Measurements from ENCODE around the gene OGA. TPM values are rescaled to one million over a fixed set of nuclear protein-coding genes. Genes with fewer than 3 reads are reported as not detected.

Gene OGA
- total and polyA plus RNA-seq, 2 experiments from 2014 or later, result 42.5 to 78.0 TPM

DNA sequence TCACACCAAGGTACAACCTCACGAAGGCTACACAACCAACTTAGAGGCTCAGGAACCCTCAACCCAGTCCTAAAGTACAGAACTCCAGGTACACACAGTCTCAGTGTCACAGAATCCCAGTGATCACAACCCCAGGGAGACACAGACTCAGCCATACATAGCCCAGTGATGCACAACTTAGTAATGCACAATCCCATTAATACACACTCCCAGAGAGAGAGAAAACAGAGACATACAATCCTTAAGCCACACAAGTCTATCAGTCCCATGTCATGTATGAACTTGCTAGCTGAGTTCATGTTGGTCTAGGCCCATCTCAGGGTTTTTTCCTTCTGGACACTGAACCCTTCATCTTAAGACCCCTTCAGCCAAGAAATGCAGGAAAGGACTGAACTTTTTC lies 20.8 kb upstream of the OGA start:
- in situ Hi-C loops (cut with MboI), result no loop called here
- TF ChIP-seq EZH2phosphoT487 (IDR thresholded peaks at IDR 0.05; ENCODE audit: insufficient read depth, low read depth) (no peak), EZH2 (IDR thresholded peaks at IDR 0.05; ENCODE audit: insufficient read depth, poor library complexity, severe bottlenecking) (no peak)
- Histone ChIP-seq H3F3A (ENCODE audit: insufficient read depth) (no peaks in the 10 kb centered on the region), H3K4me3 (no peak overlapping the region), H3K27ac (no peak overlapping the region), H3K36me3 (ENCODE audit: low read depth) (no peaks in the 10 kb centered on the region), H3K9me2 (ENCODE audit: insufficient read depth) (no peaks in the 10 kb centered on the region), H3K79me2 (ENCODE audit: insufficient read depth) (no peaks in the 10 kb centered on the region), H3K9ac (no peak overlapping the region), H3K9me3 (ENCODE audit: low read depth) (no peaks in the 10 kb centered on the region), H3K27me3 (replicated peaks; ENCODE audit: insufficient read depth) (no peaks in the 10 kb centered on the region), H3K4me1 (ENCODE audit: insufficient read depth) (no peaks in the 10 kb centered on the region), H3K4me2 (ENCODE audit: unreplicated experiment) (no peak overlapping the region), H4K20me1 (ENCODE audit: insufficient read depth) (no peaks in the 10 kb centered on the region), H2AFZ (no peak overlapping the region)
- DNase-seq, result no peak
- 88 to 100% methylated on average over 1 of the region's 1 CpG for WGBS, 2 experiments (ENCODE audit: low coverage in 1 of 2, low lambda C conversion rate in 2 of 2, missing lambda C conversion rate in 2 of 2)

DNA sequence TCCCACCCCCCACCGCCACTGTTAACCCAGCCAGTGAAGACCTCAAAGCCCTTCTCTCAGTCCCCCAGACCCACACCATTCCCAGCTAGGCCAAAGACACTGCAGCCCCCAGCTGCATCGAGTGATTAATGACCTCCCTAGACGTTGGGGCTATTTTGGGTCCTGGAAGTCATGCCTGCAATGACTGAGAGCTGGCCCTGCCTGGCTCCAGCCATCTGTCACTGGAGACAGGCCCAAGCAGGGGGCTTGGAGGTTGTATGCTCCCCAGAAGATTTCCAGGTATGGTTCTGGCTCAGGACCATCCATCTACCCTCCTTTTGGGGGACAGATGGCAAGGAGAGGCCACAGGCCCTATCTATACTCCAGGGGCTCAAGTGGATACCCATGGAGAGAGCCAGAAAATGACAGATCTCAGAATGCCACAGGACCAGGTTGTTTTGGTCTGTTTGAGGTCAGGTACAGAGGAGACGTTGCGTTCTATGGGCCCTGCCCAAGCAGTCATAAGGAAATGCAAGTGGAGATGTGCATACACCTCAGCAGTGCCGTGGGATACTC lies 20.2 kb upstream of the OGA start:
- Histone ChIP-seq H3K4me3 (no peak overlapping the region), H3K27ac (no peak overlapping the region), H3K9ac (no peak overlapping the region), H3F3A (ENCODE audit: insufficient read depth) (no peaks in the 10 kb centered on the region), H3K9me2 (ENCODE audit: insufficient read depth) (no peaks in the 10 kb centered on the region), H3K27me3 (replicated peaks; ENCODE audit: insufficient read depth) (no peaks in the 10 kb centered on the region), H2AFZ (no peak overlapping the region), H3K36me3 (ENCODE audit: low read depth) (no peaks in the 10 kb centered on the region), H3K9me3 (ENCODE audit: low read depth) (no peaks in the 10 kb centered on the region), H3K4me1 (ENCODE audit: insufficient read depth) (no peaks in the 10 kb centered on the region), H3K79me2 (ENCODE audit: insufficient read depth) (no peaks in the 10 kb centered on the region), H3K4me2 (ENCODE audit: unreplicated experiment) (no peak overlapping the region), H4K20me1 (ENCODE audit: insufficient read depth) (no peaks in the 10 kb centered on the region)
- 68 to 70% methylated on average over 6 of the region's 6 CpGs for whole genome bisulfite sequencing, 2 experiments (ENCODE audit: low coverage in 1 of 2, low lambda C conversion rate in 2 of 2, missing lambda C conversion rate in 2 of 2)
- in situ Hi-C loops (cut with MboI), result no loop called here
- TF ChIP-seq EZH2 (IDR thresholded peaks at IDR 0.05; ENCODE audit: insufficient read depth, poor library complexity, severe bottlenecking), result no peak
- TF ChIP-seq EZH2phosphoT487 (IDR thresholded peaks at IDR 0.05; ENCODE audit: insufficient read depth, low read depth), result no peak
- DNase-seq, result no peak

DNA sequence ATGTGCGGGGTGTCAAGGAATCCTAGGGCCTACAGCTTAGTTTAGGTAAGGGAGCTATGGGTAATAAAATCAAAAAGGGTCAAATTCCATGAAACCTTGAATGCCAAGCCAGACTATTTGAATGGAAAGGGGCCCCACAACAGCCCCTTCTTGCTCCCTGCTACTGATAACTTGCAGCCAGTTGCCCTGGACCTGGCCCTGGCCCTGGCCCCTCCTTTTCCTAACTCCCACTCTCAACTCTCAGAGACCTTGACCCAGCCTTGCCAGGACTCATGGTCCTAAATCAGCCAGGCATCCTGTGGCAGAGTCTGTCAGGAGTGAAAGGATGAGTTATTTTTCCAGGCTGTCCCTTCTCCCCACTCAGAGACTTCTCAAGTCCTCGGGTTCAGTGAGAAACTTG lies 19.5 kb upstream of the OGA start:
- no peak overlapping the region for H3K9ac ChIP-seq
- TF ChIP-seq EZH2 (IDR thresholded peaks at IDR 0.05; ENCODE audit: insufficient read depth, poor library complexity, severe bottlenecking), result no peak
- TF ChIP-seq EZH2phosphoT487 (IDR thresholded peaks at IDR 0.05; ENCODE audit: insufficient read depth, low read depth), result no peak
- H3K4me2 ChIP-seq (ENCODE audit: unreplicated experiment), result no peak overlapping the region
- H3K4me3 ChIP-seq, result no peak overlapping the region
- H2AFZ ChIP-seq, result no peak overlapping the region
- in situ Hi-C loops (cut with MboI), result no loop called here
- H3K27me3 ChIP-seq (replicated peaks; ENCODE audit: insufficient read depth), result no peaks in the 10 kb centered on the region
- H3K79me2 ChIP-seq (ENCODE audit: insufficient read depth), result no peaks in the 10 kb centered on the region
- H3K36me3 ChIP-seq (ENCODE audit: low read depth), result no peaks in the 10 kb centered on the region
- H3K27ac ChIP-seq, result no peak overlapping the region
- H4K20me1 ChIP-seq (ENCODE audit: insufficient read depth), result no peaks in the 10 kb centered on the region
- no peaks in the 10 kb centered on the region for H3K9me3 ChIP-seq (ENCODE audit: low read depth)
- no peak for DNase-seq
- no peaks in the 10 kb centered on the region for H3F3A ChIP-seq (ENCODE audit: insufficient read depth)
- H3K4me1 ChIP-seq (ENCODE audit: insufficient read depth), result no peaks in the 10 kb centered on the region
- H3K9me2 ChIP-seq (ENCODE audit: insufficient read depth), result no peaks in the 10 kb centered on the region
- 98 to 100% methylated on average over 2 of the region's 2 CpGs for WGBS, 2 experiments (ENCODE audit: low coverage in 1 of 2, low lambda C conversion rate in 2 of 2, missing lambda C conversion rate in 2 of 2)

DNA sequence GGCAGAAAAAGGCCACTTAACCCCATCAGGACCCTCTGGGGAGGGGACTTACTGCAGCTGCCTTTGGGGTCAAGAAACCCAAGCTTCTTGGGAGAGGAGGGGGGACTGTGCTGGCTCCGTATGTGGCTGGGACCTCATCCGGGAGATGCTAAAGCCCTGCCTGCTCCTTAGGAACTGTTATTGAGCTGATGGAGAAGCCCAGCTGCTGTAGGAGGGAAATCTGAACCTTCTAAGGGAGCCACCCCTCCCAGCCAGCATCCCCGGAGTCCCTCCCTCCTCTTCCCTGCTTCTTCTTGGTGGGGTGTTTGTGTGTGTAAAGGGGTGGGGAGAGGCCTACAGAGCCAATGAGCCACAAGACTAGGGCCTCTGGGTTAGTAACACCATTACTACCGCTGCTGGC lies 17.1 kb upstream of the OGA start:
- no peaks in the 10 kb centered on the region for H3K27me3 ChIP-seq (replicated peaks; ENCODE audit: insufficient read depth)
- no peak overlapping the region for H3K9ac ChIP-seq
- no peaks in the 10 kb centered on the region for H3K36me3 ChIP-seq (ENCODE audit: low read depth)
- H3K9me2 ChIP-seq (ENCODE audit: insufficient read depth), result no peaks in the 10 kb centered on the region
- 0 out of 2 replicates have a peak, but pooled peaks cover 10% of the 10 kb centered on the region for H3F3A ChIP-seq (ENCODE audit: insufficient read depth)
- H3K79me2 ChIP-seq (ENCODE audit: insufficient read depth), result no peaks in the 10 kb centered on the region
- DNase-seq, result no peak
- H4K20me1 ChIP-seq (ENCODE audit: insufficient read depth), result no peaks in the 10 kb centered on the region
- H3K4me2 ChIP-seq (ENCODE audit: unreplicated experiment), result no peak overlapping the region
- H2AFZ ChIP-seq, result no peak overlapping the region
- in situ Hi-C loops (cut with MboI), result no loop called here
- H3K4me3 ChIP-seq, result no peak overlapping the region
- TF ChIP-seq EZH2phosphoT487 (IDR thresholded peaks at IDR 0.05; ENCODE audit: insufficient read depth, low read depth) (no peak), EZH2 (IDR thresholded peaks at IDR 0.05; ENCODE audit: insufficient read depth, poor library complexity, severe bottlenecking) (no peak)
- H3K4me1 ChIP-seq (ENCODE audit: insufficient read depth), result no peaks in the 10 kb centered on the region
- H3K27ac ChIP-seq, result no peak overlapping the region
- WGBS, 2 experiments (ENCODE audit: low coverage in 1 of 2, low lambda C conversion rate in 2 of 2, missing lambda C conversion rate in 2 of 2), result 95 to 98% methylated on average over 3 to 4 of the region's 4 CpGs
- no peaks in the 10 kb centered on the region for H3K9me3 ChIP-seq (ENCODE audit: low read depth)

DNA sequence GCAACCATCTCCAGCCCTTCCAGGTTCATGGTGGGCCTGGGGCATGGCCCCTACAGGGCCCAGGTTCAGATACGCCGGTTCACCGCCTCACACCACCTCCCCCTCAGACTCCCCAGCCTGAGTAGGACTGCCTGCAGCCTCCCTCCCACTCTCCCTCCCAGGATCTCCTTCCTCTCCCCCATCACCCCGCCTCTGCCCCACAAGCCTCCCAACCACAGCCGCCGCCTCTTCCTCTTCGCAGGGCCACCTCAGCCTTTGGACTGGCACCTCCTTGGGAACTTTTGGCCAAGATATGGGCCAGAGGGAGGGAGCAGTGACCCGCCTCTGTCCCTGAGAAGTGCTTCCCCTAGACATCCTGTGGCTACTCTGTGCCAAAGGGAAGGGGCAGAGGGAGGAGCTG lies 16.1 kb upstream of the OGA start:
- in situ Hi-C loops (cut with MboI), result no loop called here
- H3F3A ChIP-seq (ENCODE audit: insufficient read depth), result 0 out of 2 replicates have a peak, but pooled peaks cover 10% of the 10 kb centered on the region
- no peaks in the 10 kb centered on the region for H4K20me1 ChIP-seq (ENCODE audit: insufficient read depth)
- H3K4me2 ChIP-seq (ENCODE audit: unreplicated experiment), result no peak overlapping the region
- H3K9me3 ChIP-seq (ENCODE audit: low read depth), result no peaks in the 10 kb centered on the region
- WGBS, 2 experiments (ENCODE audit: low coverage in 1 of 2, low lambda C conversion rate in 2 of 2, missing lambda C conversion rate in 2 of 2), result 94 to 96% methylated on average over 5 to 8 of the region's 8 CpGs
- H3K9me2 ChIP-seq (ENCODE audit: insufficient read depth), result no peaks in the 10 kb centered on the region
- H3K36me3 ChIP-seq (ENCODE audit: low read depth), result no peaks in the 10 kb centered on the region
- H3K4me3 ChIP-seq, result no peak overlapping the region
- no peak overlapping the region for H3K27ac ChIP-seq
- no peak overlapping the region for H2AFZ ChIP-seq
- H3K4me1 ChIP-seq (ENCODE audit: insufficient read depth), result 0 out of 2 replicates have a peak, but pooled peaks cover 4% of the 10 kb centered on the region
- DNase-seq, result no peak
- no peak for TF ChIP-seq EZH2phosphoT487 (IDR thresholded peaks at IDR 0.05; ENCODE audit: insufficient read depth, low read depth)
- no peak for TF ChIP-seq EZH2 (IDR thresholded peaks at IDR 0.05; ENCODE audit: insufficient read depth, poor library complexity, severe bottlenecking)
- no peaks in the 10 kb centered on the region for H3K79me2 ChIP-seq (ENCODE audit: insufficient read depth)
- no peaks in the 10 kb centered on the region for H3K27me3 ChIP-seq (replicated peaks; ENCODE audit: insufficient read depth)
- H3K9ac ChIP-seq, result no peak overlapping the region
